GM12878 (cell line): Measurements from ENCODE around the gene TSC22D4. TPM values are rescaled to one million over a fixed set of nuclear protein-coding genes. Genes with fewer than 3 reads are reported as not detected.

Source experiments
- ATAC-seq: fragments of 200-7000 bp; cut with Tn5 transposase; 3 replicates; pipeline ENCODE4 v1.9.1; 2020; ENCODE audit warnings: mild to moderate bottlenecking, moderate library complexity
- BruUV-seq: library from RNA; stranded (reverse); fragments of 400-500 nt; replicated peaks from 2 replicates; lab custom pipeline; 2021; lab: Mats Ljungman, UMichigan
- CTCF ChIA-PET: fragments of 300-600 bp; sonication (Branson Sonifier 250); formaldehyde crosslinking; extraction: SDS; loops from one replicate; lab custom pipeline; 2021; ENCODE audit warnings: inconsistent platforms; lab: Yijun Ruan, JAX
- POLR2A ChIA-PET: fragments of 350-600 bp; formaldehyde crosslinking; extraction: SDS; loops from one replicate; lab custom pipeline; 2021; ENCODE audit warnings: inconsistent platforms; lab: Charles Lee
- RAD21 ChIA-PET: fragments of 300-600 bp; sonication (Branson Sonifier 250); formaldehyde crosslinking; loops from one replicate; lab custom pipeline; 2023; ENCODE audit warnings: antibody characterized with exemption; ENCODE audit not compliant: unreplicated experiment; lab: Charles Lee
- SMC1A ChIA-PET: fragments of 300-600 bp; sonication (Branson Sonifier 250); formaldehyde crosslinking; loops from one replicate; lab custom pipeline; 2023; ENCODE audit not compliant: unreplicated experiment, uncharacterized antibody; lab: Charles Lee
- DNase-seq: peaks from one replicate; pipeline ENCODE4 v3.0.0-alpha.2; 2011; ENCODE audit warnings: low read depth, low spot score
- FAIRE-seq: peaks from 3 replicates; lab custom pipeline; 2011; peaks lifted over from hg19 to GRCh38; lab: Jason Lieb, UNC
- H2AFZ ChIP-seq: 2 replicates; pipeline ENCODE4 v1.6.0; 2011; ENCODE audit warnings: low read depth, low read length, control low read depth; ENCODE audit not compliant: control insufficient read depth
- H3K27ac ChIP-seq: 2 replicates; pipeline ENCODE4 v1.5.1; 2011; ENCODE audit warnings: control low read depth; ENCODE audit not compliant: control insufficient read depth, insufficient read depth
- H3K27me3 ChIP-seq, 2 experiments: replicated peaks in 1 of 2; 2 replicates each; pipeline versions ENCODE4 v1.6.0 to v1.6.1; 2011; ENCODE audit warnings: low read length in 1 of 2; ENCODE audit not compliant: control insufficient read depth in 2 of 2, insufficient read depth in 2 of 2
- H3K36me3 ChIP-seq, 2 experiments: 2 replicates each; pipeline ENCODE4 v1.5.1; 2011; ENCODE audit warnings: low read length in 1 of 2; ENCODE audit not compliant: control insufficient read depth in 2 of 2, insufficient read depth in 2 of 2
- H3K4me1 ChIP-seq: 2 replicates; pipeline ENCODE4 v1.6.1; 2011; ENCODE audit warnings: mild to moderate bottlenecking, low read length, moderate library complexity, mixed read lengths; ENCODE audit not compliant: control insufficient read depth, insufficient read depth
- H3K4me2 ChIP-seq: 2 replicates; pipeline ENCODE4 v1.6.0; 2011; ENCODE audit warnings: control low read depth; ENCODE audit not compliant: control insufficient read depth, insufficient read depth
- H3K4me3 ChIP-seq: fragments of 200-600 bp; sonication (generic); 2 replicates; pipeline ENCODE4 v1.5.1; 2016
- H3K79me2 ChIP-seq: 2 replicates; pipeline ENCODE4 v1.6.0; 2011; ENCODE audit warnings: low read length; ENCODE audit not compliant: control insufficient read depth, insufficient read depth
- H3K9ac ChIP-seq: 2 replicates; pipeline ENCODE4 v1.8.0; 2011; ENCODE audit warnings: low read length, control low read depth, mixed read lengths; ENCODE audit not compliant: control insufficient read depth, insufficient read depth
- H3K9me3 ChIP-seq: replicated peaks from 3 replicates; pipeline ENCODE4 v1.5.1; 2011; ENCODE audit warnings: mild to moderate bottlenecking, low read length; ENCODE audit not compliant: control insufficient read depth, insufficient read depth
- H4K20me1 ChIP-seq: 2 replicates; pipeline ENCODE4 v1.6.0; 2011; ENCODE audit not compliant: control insufficient read depth, insufficient read depth
- CBX3 ChIP-seq: fragments of 200-600 bp; sonication (generic); IDR thresholded peaks from 2 replicates; pipeline ENCODE4 v1.6.1; 2016; ENCODE audit warnings: low read depth, borderline replicate concordance
- CREM ChIP-seq: IDR thresholded peaks from 2 replicates; pipeline ENCODE4 v1.6.1; 2014; ENCODE audit warnings: antibody characterized with exemption, low read depth
- ESRRA ChIP-seq: IDR thresholded peaks from 2 replicates; pipeline ENCODE4 v1.6.1; 2012; ENCODE audit warnings: mild to moderate bottlenecking, low read length, improper control_type of control experiment
- FOS ChIP-seq: IDR thresholded peaks from 3 replicates; pipeline ENCODE4 v1.6.1; 2011; ENCODE audit warnings: borderline replicate concordance; ENCODE audit not compliant: insufficient read length; ENCODE audit errors: extremely low read depth
- IKZF2 ChIP-seq, 2 experiments: fragments of 450-650 bp; IDR thresholded peaks; 2 replicates each; pipeline ENCODE4 v1.6.1; 2017; ENCODE audit warnings: mild to moderate bottlenecking in 2 of 2, moderate library complexity in 2 of 2
- LARP7 ChIP-seq: fragments of 450-650 bp; IDR thresholded peaks from 2 replicates; pipeline ENCODE4 v1.6.1; 2017; ENCODE audit warnings: mild to moderate bottlenecking
- RB1 ChIP-seq: fragments of 450-650 bp; formaldehyde crosslinking; IDR thresholded peaks from 2 replicates; pipeline ENCODE4 v1.6.1; 2017; ENCODE audit warnings: mild to moderate bottlenecking, borderline replicate concordance
- SMAD5 ChIP-seq: IDR thresholded peaks from 2 replicates; pipeline ENCODE4 v1.6.1; 2016; ENCODE audit warnings: antibody characterized with exemption, low read depth
- SMARCA5 ChIP-seq: fragments of 450-650 bp; IDR thresholded peaks from 2 replicates; pipeline ENCODE4 v1.6.1; 2017; ENCODE audit warnings: mild to moderate bottlenecking
- ZNF384 ChIP-seq: IDR thresholded peaks from 2 replicates; pipeline ENCODE4 v1.6.1; 2012; ENCODE audit warnings: low read depth, mild to moderate bottlenecking, low read length, improper control_type of control experiment, borderline replicate concordance
- WGBS: methylation state at CpG from one replicate; pipeline ENCODE4 v1.1.6; 2016; ENCODE audit warnings: low lambda C conversion rate; ENCODE audit not compliant: insufficient replicate concordance, insufficient coverage; ENCODE audit errors: missing lambda C conversion rate; 5-methylcytosine and 5-hydroxymethylcytosine counted together
- in situ Hi-C: fragments of 300-500 bp; cut with MboI; formaldehyde crosslinking; loops from 9 replicates; pipeline ENCODE4 v1.14.3; 2018; ENCODE audit warnings: mixed read lengths
- intact Hi-C: fragments of 100-400 bp; cut with micrococcal nuclease; formaldehyde crosslinking; loops from one replicate; pipeline ENCODE4 v1.14.2; 2022; ENCODE audit not compliant: unreplicated experiment
- polyA plus RNA-seq, 11 experiments: library from polyadenylated mRNA; depleted of rRNA in 4 of 11; unstranded in 6 of 11; stranded (reverse) in 5 of 11; fragments of >200 nt; fragmentation: Nextera tagmentation in 4 of 11; fragmentation: Illumina TruSeq in 1 of 11; extraction: Ambion mirVana in 4 of 11; extraction: Trizol in 1 of 11; gene quantifications; 1 replicate in 1 of 11; 2 replicates in 10 of 11; pipeline versions ENCODE4 v1.2.1 to v1.2.3, GENCODE V29; 2011 to 2016; ENCODE audit warnings: inconsistent platforms in 2 of 11, missing spikeins in 2 of 11, low read depth in 1 of 11
- total RNA-seq, 4 experiments: library from RNA; depleted of rRNA in 3 of 4; stranded (reverse); fragments of >200 nt in 3 of 4; fragmentation: Illumina TruSeq in 1 of 4; extraction: Trizol in 1 of 4; gene quantifications; 2 replicates each; pipeline versions ENCODE4 v1.2.1 to v1.2.3, GENCODE V29; 2013 to 2021
- TF ChIP-seq, protein P1 (sequence below): IDR thresholded peaks from 2 replicates; pipeline ENCODE4 v1.6.1; 2011; ENCODE audit warnings: low read depth, low read length, improper control_type of control experiment, borderline replicate concordance
- TF ChIP-seq, protein P2 (sequence below): fragments of 450-650 bp; IDR thresholded peaks from 2 replicates; pipeline ENCODE4 v1.6.1; 2017; ENCODE audit warnings: mild to moderate bottlenecking, low read depth, inconsistent platforms; ENCODE audit not compliant: poor library complexity, severe bottlenecking
- TF ChIP-seq, protein P3 (sequence below): fragments of 450-650 bp; IDR thresholded peaks from 2 replicates; pipeline ENCODE4 v1.6.1; 2016; ENCODE audit warnings: mild to moderate bottlenecking
- TF ChIP-seq, protein P4 (sequence below): IDR thresholded peaks from 2 replicates; pipeline ENCODE4 v1.6.1; 2012; ENCODE audit warnings: low read depth, low read length, improper control_type of control experiment
- TF ChIP-seq, protein P5 (sequence below): IDR thresholded peaks from 2 replicates; pipeline ENCODE4 v1.6.1; 2011; ENCODE audit warnings: mild to moderate bottlenecking, low read depth, low read length, moderate library complexity; ENCODE audit not compliant: insufficient replicate concordance

Gene TSC22D4
- total and polyA plus RNA-seq, 10 of the 15 experiments (the other 5 are each of a cell fraction or from before 2014, with no cell fraction given): 0.50 to 65.7 (median 24.4) TPM

DNA sequence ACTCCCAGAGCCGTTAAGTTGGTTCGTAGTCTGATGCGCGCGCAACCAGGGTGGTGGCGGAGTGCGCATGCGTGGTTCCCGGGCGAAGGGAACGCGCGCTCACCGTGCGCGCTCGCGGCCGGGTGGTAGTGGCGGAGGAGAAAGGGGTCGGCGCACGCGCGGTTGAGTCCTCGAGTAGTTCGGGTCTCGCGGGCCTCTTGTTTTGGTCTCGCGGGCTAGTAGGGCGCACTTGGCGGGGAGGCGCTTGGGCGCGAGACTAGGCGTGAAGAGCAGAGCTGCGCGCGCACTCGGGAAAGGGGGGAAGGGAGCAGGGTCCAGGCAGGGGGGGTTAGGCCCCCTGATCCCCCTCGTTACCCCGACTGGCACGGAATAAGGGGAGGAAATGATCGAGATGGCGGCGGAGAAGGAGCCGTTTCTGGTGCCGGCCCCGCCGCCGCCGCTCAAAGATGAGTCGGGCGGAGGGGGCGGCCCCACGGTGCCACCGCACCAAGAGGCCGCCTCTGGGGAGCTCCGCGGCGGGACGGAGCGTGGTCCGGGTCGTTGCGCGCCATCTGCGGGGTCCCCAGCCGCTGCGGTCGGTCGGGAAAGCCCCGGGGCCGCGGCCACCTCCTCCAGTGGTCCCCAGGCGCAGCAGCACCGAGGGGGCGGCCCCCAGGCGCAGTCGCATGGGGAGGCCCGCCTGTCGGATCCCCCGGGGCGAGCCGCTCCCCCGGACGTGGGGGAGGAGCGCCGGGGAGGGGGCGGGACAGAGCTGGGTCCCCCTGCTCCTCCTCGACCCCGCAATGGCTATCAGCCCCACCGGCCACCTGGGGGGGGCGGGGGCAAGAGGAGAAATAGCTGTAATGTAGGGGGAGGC, 49.1 kb downstream of the TSC22D4 start, which contains the start of gene MEPCE:
Gene MEPCE, plus strand, starts transcription at position 195 of the 856 bp plus-strand sequence. Its CDS starts 188 bp downstream, at position 383.
- no peaks in the 10 kb centered on the region for H3K9me3 ChIP-seq
- H3K79me2 ChIP-seq: peaks cover 40% of the 10 kb centered on the region
- peaks cover 28% of the 10 kb centered on the region for H3K4me1 ChIP-seq
- ChIA-PET RAD21 (interaction anchor here (0.7 to 3.1 kb wide), 17 partner anchors 10 to 347 kb away, joined by 3 to 25 read pairs (median 5); partner anchors contain the start of gene LAMTOR4), POLR2A (interaction anchor here (0.5 to 2.5 kb wide), 33 partner anchors 7 to 446 kb away, joined by 3 to 18 read pairs (median 6); partner anchors contain the start of genes FBXO24, LRCH4, MOSPD3 and POP7), SMC1A (interaction anchor here (0.6 to 3.0 kb wide), 12 partner anchors 10 to 243 kb away, joined by 3 to 15 read pairs (median 3); no protein-coding TSS in a partner anchor), CTCF (interaction anchor here (0.6 to 1.6 kb wide), 10 partner anchors 12 to 343 kb away, joined by 3 to 8 read pairs (median 4); partner anchors contain the start of gene PILRB)
- TSS peak; percentile 74 for BruUV-seq
- peak within 1 kb of the TSS; percentile 97 for H3K4me2 ChIP-seq
- peak; percentile 73 for FAIRE-seq
- peak within 1 kb of the TSS; percentile 98 for H3K9ac ChIP-seq
- no peaks in the 10 kb centered on the region for H4K20me1 ChIP-seq
- H3K27me3 ChIP-seq: no peaks in the 10 kb centered on the region
- peak; percentile 68 for DNase-seq
- H3K4me3 ChIP-seq: peak within 1 kb of the TSS; percentile 74
- ATAC-seq: peak; percentile 69
- peak within 1 kb of the TSS; percentile 99 for H3K27ac ChIP-seq
- peaks cover 2 to 14% of the 10 kb centered on the region in 2 experiments; a peak in 3 of 4 replicates for H3K36me3 ChIP-seq
- in situ Hi-C loops (no loop called here), intact Hi-C loops (loop anchor here (1.0 kb wide), 1 partner anchor 34 kb away; no protein-coding TSS in a partner anchor)
- WGBS: 2% methylated on average over 74 of the region's 95 CpGs
- peak within 1 kb of the TSS; percentile 42; the same call in 1 of the 2 replicates for H2AFZ ChIP-seq
- TF ChIP-seq LARP7: peak; percentile 96
- no peak for TF ChIP-seq CBX3
- TF ChIP-seq RB1: peak; percentile 90; the same call in 1 of the 2 replicates
- TF ChIP-seq SMARCA5: peak; percentile 96
- TF ChIP-seq SMAD5: peak; percentile 12; the same call in 1 of the 2 replicates
- TF ChIP-seq CREM: no peak
- TF ChIP-seq FOS: no peak
- TF ChIP-seq, protein P1, sequence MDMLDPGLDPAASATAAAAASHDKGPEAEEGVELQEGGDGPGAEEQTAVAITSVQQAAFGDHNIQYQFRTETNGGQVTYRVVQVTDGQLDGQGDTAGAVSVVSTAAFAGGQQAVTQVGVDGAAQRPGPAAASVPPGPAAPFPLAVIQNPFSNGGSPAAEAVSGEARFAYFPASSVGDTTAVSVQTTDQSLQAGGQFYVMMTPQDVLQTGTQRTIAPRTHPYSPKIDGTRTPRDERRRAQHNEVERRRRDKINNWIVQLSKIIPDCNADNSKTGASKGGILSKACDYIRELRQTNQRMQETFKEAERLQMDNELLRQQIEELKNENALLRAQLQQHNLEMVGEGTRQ: no peak
- TF ChIP-seq, protein P2, sequence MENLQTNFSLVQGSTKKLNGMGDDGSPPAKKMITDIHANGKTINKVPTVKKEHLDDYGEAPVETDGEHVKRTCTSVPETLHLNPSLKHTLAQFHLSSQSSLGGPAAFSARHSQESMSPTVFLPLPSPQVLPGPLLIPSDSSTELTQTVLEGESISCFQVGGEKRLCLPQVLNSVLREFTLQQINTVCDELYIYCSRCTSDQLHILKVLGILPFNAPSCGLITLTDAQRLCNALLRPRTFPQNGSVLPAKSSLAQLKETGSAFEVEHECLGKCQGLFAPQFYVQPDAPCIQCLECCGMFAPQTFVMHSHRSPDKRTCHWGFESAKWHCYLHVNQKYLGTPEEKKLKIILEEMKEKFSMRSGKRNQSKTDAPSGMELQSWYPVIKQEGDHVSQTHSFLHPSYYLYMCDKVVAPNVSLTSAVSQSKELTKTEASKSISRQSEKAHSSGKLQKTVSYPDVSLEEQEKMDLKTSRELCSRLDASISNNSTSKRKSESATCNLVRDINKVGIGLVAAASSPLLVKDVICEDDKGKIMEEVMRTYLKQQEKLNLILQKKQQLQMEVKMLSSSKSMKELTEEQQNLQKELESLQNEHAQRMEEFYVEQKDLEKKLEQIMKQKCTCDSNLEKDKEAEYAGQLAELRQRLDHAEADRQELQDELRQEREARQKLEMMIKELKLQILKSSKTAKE: no peak
- TF ChIP-seq, protein P3, sequence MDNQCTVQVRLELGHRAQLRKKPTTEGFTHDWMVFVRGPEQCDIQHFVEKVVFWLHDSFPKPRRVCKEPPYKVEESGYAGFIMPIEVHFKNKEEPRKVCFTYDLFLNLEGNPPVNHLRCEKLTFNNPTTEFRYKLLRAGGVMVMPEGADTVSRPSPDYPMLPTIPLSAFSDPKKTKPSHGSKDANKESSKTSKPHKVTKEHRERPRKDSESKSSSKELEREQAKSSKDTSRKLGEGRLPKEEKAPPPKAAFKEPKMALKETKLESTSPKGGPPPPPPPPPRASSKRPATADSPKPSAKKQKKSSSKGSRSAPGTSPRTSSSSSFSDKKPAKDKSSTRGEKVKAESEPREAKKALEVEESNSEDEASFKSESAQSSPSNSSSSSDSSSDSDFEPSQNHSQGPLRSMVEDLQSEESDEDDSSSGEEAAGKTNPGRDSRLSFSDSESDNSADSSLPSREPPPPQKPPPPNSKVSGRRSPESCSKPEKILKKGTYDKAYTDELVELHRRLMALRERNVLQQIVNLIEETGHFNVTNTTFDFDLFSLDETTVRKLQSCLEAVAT: 0 out of 2 replicates have a peak, but pooled peaks have one; percentile 27
- no peak for TF ChIP-seq ZNF384
- TF ChIP-seq, protein P4, sequence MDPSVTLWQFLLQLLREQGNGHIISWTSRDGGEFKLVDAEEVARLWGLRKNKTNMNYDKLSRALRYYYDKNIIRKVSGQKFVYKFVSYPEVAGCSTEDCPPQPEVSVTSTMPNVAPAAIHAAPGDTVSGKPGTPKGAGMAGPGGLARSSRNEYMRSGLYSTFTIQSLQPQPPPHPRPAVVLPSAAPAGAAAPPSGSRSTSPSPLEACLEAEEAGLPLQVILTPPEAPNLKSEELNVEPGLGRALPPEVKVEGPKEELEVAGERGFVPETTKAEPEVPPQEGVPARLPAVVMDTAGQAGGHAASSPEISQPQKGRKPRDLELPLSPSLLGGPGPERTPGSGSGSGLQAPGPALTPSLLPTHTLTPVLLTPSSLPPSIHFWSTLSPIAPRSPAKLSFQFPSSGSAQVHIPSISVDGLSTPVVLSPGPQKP: no peak
- TF ChIP-seq, protein P5, sequence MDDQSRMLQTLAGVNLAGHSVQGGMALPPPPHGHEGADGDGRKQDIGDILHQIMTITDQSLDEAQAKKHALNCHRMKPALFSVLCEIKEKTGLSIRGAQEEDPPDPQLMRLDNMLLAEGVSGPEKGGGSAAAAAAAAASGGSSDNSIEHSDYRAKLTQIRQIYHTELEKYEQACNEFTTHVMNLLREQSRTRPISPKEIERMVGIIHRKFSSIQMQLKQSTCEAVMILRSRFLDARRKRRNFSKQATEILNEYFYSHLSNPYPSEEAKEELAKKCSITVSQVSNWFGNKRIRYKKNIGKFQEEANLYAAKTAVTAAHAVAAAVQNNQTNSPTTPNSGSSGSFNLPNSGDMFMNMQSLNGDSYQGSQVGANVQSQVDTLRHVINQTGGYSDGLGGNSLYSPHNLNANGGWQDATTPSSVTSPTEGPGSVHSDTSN: no peak
- TF ChIP-seq IKZF2 (IDR thresholded peaks at IDR 0.05): no peak
- no peak for TF ChIP-seq ESRRA
